Liver (tissue), 9 donors: Measurements from ENCODE around the gene FOXRED2. TPM values are rescaled to one million over a fixed set of nuclear protein-coding genes. Genes with fewer than 3 reads are reported as not detected.

ENCODE experiments used
- DNase-seq: peaks from one replicate; pipeline ENCODE4 v3.0.0-alpha.2; 2017; ENCODE audit warnings: low spot score
- H3K27ac ChIP-seq, 2 donors: one replicate each; pipeline ENCODE4 v1.7.0; 2013; ENCODE audit warnings: inconsistent platforms in 2 of 2, low read length in 2 of 2, control low read depth in 1 of 2, low read depth in 1 of 2, mild to moderate bottlenecking in 1 of 2
- H3K27me3 ChIP-seq, 4 donors: one replicate each; pipeline versions ENCODE4 v1.6.1 to v1.7.0; 2013; ENCODE audit warnings: low read length in 3 of 4, inconsistent platforms in 1 of 4, mild to moderate bottlenecking in 1 of 4, moderate library complexity in 1 of 4; ENCODE audit not compliant: control insufficient read depth in 4 of 4, insufficient read depth in 4 of 4
- H3K36me3 ChIP-seq, 4 donors: one replicate each; pipeline versions ENCODE4 v1.6.1 to v1.7.0; 2013; ENCODE audit warnings: low read length in 3 of 4, mild to moderate bottlenecking in 3 of 4, low read depth in 1 of 4, moderate library complexity in 1 of 4; ENCODE audit not compliant: control insufficient read depth in 4 of 4, insufficient read depth in 3 of 4
- H3K4me1 ChIP-seq, 4 donors: one replicate each; pipeline versions ENCODE4 v1.6.1 to v1.7.0; 2013; ENCODE audit warnings: low read length in 3 of 4, mild to moderate bottlenecking in 3 of 4, moderate library complexity in 1 of 4; ENCODE audit not compliant: control insufficient read depth in 4 of 4, insufficient read depth in 4 of 4
- H3K4me3 ChIP-seq, 3 donors: one replicate each; pipeline versions ENCODE4 v1.6.1 to v1.7.0; 2013; ENCODE audit warnings: low read length in 3 of 3, control low read depth in 1 of 3, low read depth in 1 of 3, mild to moderate bottlenecking in 1 of 3
- H3K9ac ChIP-seq, 2 donors: one replicate each; pipeline ENCODE4 v1.7.0; 2013; ENCODE audit warnings: low read length in 2 of 2, mild to moderate bottlenecking in 2 of 2, moderate library complexity in 2 of 2, control low read depth in 1 of 2, low read depth in 1 of 2
- H3K9me3 ChIP-seq, 4 donors: one replicate each; pipeline versions ENCODE4 v1.6.1 to v1.7.0; 2013; ENCODE audit warnings: low read length in 3 of 4; ENCODE audit not compliant: control insufficient read depth in 4 of 4
- ATF3 ChIP-seq: IDR thresholded peaks from 2 replicates; pipeline ENCODE4 v1.6.1; 2016; ENCODE audit warnings: antibody characterized with exemption
- EGR1 ChIP-seq, 2 donors: IDR thresholded peaks; 2 replicates each; pipeline ENCODE4 v1.6.1; 2016 to 2018; ENCODE audit warnings: antibody characterized with exemption in 2 of 2, low read depth in 2 of 2
- FOXA1 ChIP-seq: IDR thresholded peaks from 2 replicates; pipeline ENCODE4 v1.6.1; 2016; ENCODE audit warnings: antibody characterized with exemption
- FOXA2 ChIP-seq: IDR thresholded peaks from 2 replicates; pipeline ENCODE4 v1.6.1; 2016; ENCODE audit warnings: antibody characterized with exemption
- GABPA ChIP-seq, 2 donors: IDR thresholded peaks in 1 of 2; conservative IDR thresholded peaks in 1 of 2; 2 replicates each; pipeline ENCODE4 v1.6.1; 2016; ENCODE audit warnings: antibody characterized with exemption in 2 of 2, mild to moderate bottlenecking in 1 of 2, moderate library complexity in 1 of 2
- HNF4A ChIP-seq, 2 donors: conservative IDR thresholded peaks; 2 replicates each; pipeline ENCODE4 v1.6.1; 2016; ENCODE audit warnings: antibody characterized with exemption in 2 of 2, mild to moderate bottlenecking in 2 of 2
- HNF4G ChIP-seq: IDR thresholded peaks from 2 replicates; pipeline ENCODE4 v1.6.1; 2016; ENCODE audit warnings: antibody characterized with exemption
- JUND ChIP-seq, 2 donors: IDR thresholded peaks; 2 replicates each; pipeline ENCODE4 v1.6.1; 2016; ENCODE audit warnings: antibody characterized with exemption in 2 of 2
- MAX ChIP-seq: IDR thresholded peaks from 2 replicates; pipeline ENCODE4 v1.6.1; 2016; ENCODE audit warnings: antibody characterized with exemption
- NR2F2 ChIP-seq: IDR thresholded peaks from 2 replicates; pipeline ENCODE4 v1.6.1; 2016; ENCODE audit warnings: antibody characterized with exemption
- RAD21 ChIP-seq, 2 donors: IDR thresholded peaks; 2 replicates each; pipeline ENCODE4 v1.6.1; 2016; ENCODE audit warnings: antibody characterized with exemption in 2 of 2, mild to moderate bottlenecking in 2 of 2
- RXRA ChIP-seq, 2 donors: IDR thresholded peaks; 2 replicates each; pipeline ENCODE4 v1.6.1; 2017 to 2018; ENCODE audit warnings: antibody characterized with exemption in 2 of 2, mild to moderate bottlenecking in 1 of 2
- SP1 ChIP-seq: IDR thresholded peaks from 2 replicates; pipeline ENCODE4 v1.6.1; 2018; ENCODE audit warnings: antibody characterized with exemption, mild to moderate bottlenecking
- TAF1 ChIP-seq: conservative IDR thresholded peaks from 2 replicates; pipeline ENCODE4 v1.6.1; 2016; ENCODE audit warnings: antibody characterized with exemption, mild to moderate bottlenecking
- YY1 ChIP-seq: IDR thresholded peaks from 2 replicates; pipeline ENCODE4 v1.6.1; 2016; ENCODE audit warnings: antibody characterized with exemption, mild to moderate bottlenecking
- ZBTB33 ChIP-seq: IDR thresholded peaks from 2 replicates; pipeline ENCODE4 v1.6.1; 2016; ENCODE audit warnings: antibody characterized with exemption
- WGBS: extraction: QIAGEN DNeasy Blood & Tissue Kit; methylation state at CpG from one replicate; pipeline ENCODE4 v1.1.7; 2013; 5-methylcytosine and 5-hydroxymethylcytosine counted together
- polyA plus RNA-seq, 2 donors: library from polyadenylated mRNA; stranded (reverse) in 1 of 2; unstranded in 1 of 2; fragments of 200-250 nt in 1 of 2; fragments of >200 nt in 1 of 2; fragmentation: Nextera tagmentation in 1 of 2; extraction: Ambion mirVana in 1 of 2; gene quantifications; one replicate each; pipeline versions ENCODE4 v1.2.1 to v1.2.3, GENCODE V29; 2013 to 2015
- total RNA-seq, 2 donors: library from RNA; depleted of rRNA; stranded (reverse); fragments of >200 nt; gene quantifications; one replicate each; pipeline ENCODE4 v1.2.3, GENCODE V29; 2014
- TF ChIP-seq, protein P1 (sequence below): fragments of 150-350 bp; IDR thresholded peaks from 2 replicates; pipeline ENCODE4 v1.5.1; 2017; ENCODE audit warnings: improper control_type of control experiment, low read depth, low read length; ENCODE audit not compliant: missing input control
- TF ChIP-seq, protein P2 (sequence below): IDR thresholded peaks from 2 replicates; pipeline ENCODE4 v1.6.1; 2016; ENCODE audit warnings: antibody characterized with exemption, mild to moderate bottlenecking
- donor health status: healthy.
- donor health status: healthy.
- donor health status: healthy.
- donor health status: healthy.
- donor health status: healthy.

The FOXRED2 gene
- total and polyA plus RNA-seq, 4 donors = 5.1 to 15.0 (median 7.3) TPM

DNA sequence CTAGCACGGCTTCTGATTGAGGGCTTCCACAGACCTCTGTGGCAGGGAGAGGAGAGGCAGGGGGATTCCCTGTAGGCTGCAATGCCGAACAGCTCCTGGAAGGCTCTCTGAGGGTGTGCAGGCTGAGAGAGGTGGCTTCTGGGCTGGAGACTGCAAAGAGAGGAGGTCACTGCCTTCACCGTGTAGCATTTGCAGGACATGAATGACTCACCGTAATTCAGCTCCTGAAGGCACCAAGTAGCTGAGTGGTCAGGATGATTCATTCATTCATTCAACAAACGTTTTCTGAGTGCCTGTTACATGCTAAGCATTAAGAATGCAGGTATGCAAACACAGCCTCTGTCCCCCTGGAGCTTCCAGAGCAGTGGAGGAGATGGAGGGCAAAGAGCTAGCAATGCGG is 40.1 kb upstream of the FOXRED2 start:
- peaks cover 0 to 2% (median 2%) of the 10 kb centered on the region in 4 donors for H3K27me3 ChIP-seq
- 52% methylated on average over 6 of the region's 6 CpGs for WGBS

More for the DNA sequence above, 40.1 kb upstream of the FOXRED2 start:
- no peak overlapping the region for H3K4me3 ChIP-seq
- H3K9ac ChIP-seq = no peak overlapping the region
- no peak for DNase-seq
- H3K4me1 ChIP-seq = no peaks in the 10 kb centered on the region
- H3K36me3 ChIP-seq = no peaks in the 10 kb centered on the region
- no peak overlapping the region for H3K27ac ChIP-seq
- H3K9me3 ChIP-seq = no peaks in the 10 kb centered on the region
- TF ChIP-seq SP1 = no peak
- TF ChIP-seq RXRA (IDR thresholded peaks at IDR 0.05) = no peak
- no peak for TF ChIP-seq HNF4A (conservative IDR thresholded peaks at IDR 0.05)
- TF ChIP-seq, protein P1, sequence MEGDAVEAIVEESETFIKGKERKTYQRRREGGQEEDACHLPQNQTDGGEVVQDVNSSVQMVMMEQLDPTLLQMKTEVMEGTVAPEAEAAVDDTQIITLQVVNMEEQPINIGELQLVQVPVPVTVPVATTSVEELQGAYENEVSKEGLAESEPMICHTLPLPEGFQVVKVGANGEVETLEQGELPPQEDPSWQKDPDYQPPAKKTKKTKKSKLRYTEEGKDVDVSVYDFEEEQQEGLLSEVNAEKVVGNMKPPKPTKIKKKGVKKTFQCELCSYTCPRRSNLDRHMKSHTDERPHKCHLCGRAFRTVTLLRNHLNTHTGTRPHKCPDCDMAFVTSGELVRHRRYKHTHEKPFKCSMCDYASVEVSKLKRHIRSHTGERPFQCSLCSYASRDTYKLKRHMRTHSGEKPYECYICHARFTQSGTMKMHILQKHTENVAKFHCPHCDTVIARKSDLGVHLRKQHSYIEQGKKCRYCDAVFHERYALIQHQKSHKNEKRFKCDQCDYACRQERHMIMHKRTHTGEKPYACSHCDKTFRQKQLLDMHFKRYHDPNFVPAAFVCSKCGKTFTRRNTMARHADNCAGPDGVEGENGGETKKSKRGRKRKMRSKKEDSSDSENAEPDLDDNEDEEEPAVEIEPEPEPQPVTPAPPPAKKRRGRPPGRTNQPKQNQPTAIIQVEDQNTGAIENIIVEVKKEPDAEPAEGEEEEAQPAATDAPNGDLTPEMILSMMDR = no peak
- TF ChIP-seq FOXA2 = no peak
- TF ChIP-seq MAX = no peak
- no peak for TF ChIP-seq RAD21 (IDR thresholded peaks at IDR 0.05)
- no peak for TF ChIP-seq ZBTB33
- TF ChIP-seq TAF1 = no peak
- no peak for TF ChIP-seq EGR1 (IDR thresholded peaks at IDR 0.05; ENCODE audit: low read depth in 2 of 2)
- TF ChIP-seq GABPA (IDR thresholded peaks at IDR 0.05 in 1 of 2, conservative IDR thresholded peaks at IDR 0.05 in 1 of 2) = no peak
- TF ChIP-seq ATF3 = no peak
- TF ChIP-seq YY1 = no peak
- TF ChIP-seq, protein P2, sequence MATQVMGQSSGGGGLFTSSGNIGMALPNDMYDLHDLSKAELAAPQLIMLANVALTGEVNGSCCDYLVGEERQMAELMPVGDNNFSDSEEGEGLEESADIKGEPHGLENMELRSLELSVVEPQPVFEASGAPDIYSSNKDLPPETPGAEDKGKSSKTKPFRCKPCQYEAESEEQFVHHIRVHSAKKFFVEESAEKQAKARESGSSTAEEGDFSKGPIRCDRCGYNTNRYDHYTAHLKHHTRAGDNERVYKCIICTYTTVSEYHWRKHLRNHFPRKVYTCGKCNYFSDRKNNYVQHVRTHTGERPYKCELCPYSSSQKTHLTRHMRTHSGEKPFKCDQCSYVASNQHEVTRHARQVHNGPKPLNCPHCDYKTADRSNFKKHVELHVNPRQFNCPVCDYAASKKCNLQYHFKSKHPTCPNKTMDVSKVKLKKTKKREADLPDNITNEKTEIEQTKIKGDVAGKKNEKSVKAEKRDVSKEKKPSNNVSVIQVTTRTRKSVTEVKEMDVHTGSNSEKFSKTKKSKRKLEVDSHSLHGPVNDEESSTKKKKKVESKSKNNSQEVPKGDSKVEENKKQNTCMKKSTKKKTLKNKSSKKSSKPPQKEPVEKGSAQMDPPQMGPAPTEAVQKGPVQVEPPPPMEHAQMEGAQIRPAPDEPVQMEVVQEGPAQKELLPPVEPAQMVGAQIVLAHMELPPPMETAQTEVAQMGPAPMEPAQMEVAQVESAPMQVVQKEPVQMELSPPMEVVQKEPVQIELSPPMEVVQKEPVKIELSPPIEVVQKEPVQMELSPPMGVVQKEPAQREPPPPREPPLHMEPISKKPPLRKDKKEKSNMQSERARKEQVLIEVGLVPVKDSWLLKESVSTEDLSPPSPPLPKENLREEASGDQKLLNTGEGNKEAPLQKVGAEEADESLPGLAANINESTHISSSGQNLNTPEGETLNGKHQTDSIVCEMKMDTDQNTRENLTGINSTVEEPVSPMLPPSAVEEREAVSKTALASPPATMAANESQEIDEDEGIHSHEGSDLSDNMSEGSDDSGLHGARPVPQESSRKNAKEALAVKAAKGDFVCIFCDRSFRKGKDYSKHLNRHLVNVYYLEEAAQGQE = no peak
- no peak for TF ChIP-seq NR2F2
- TF ChIP-seq HNF4G = no peak
- TF ChIP-seq JUND (IDR thresholded peaks at IDR 0.05) = no peak
- no peak for TF ChIP-seq FOXA1
